Stomach smooth muscle (tissue), 2 donors: Measurements from ENCODE around the gene EXOSC7.
"Not testable (repeated sequence)": the region's sequence is repeated elsewhere in the genome, so short reads cannot be mapped to it uniquely, and the experiment has no call there.

Experiments
- H3K27ac ChIP-seq: one replicate; pipeline ENCODE4 v1.7.0; 2013; ENCODE audit warnings: mild to moderate bottlenecking, low read length, inconsistent platforms
- H3K27me3 ChIP-seq, 2 donors: one replicate each; pipeline ENCODE4 v1.7.0; 2013; ENCODE audit warnings: low read length in 2 of 2; ENCODE audit not compliant: insufficient read depth in 2 of 2, control insufficient read depth in 1 of 2
- H3K36me3 ChIP-seq, 2 donors: one replicate each; pipeline ENCODE4 v1.7.0; 2013; ENCODE audit warnings: low read length in 2 of 2; ENCODE audit not compliant: control insufficient read depth in 2 of 2, insufficient read depth in 2 of 2
- H3K4me1 ChIP-seq: one replicate; pipeline ENCODE4 v1.7.0; 2013; ENCODE audit warnings: low read length; ENCODE audit not compliant: control insufficient read depth, insufficient read depth
- H3K4me3 ChIP-seq, 2 donors: one replicate each; pipeline ENCODE4 v1.7.0; 2013; ENCODE audit warnings: low read length in 2 of 2
- H3K9ac ChIP-seq, 2 donors: one replicate each; pipeline ENCODE4 v1.7.0; 2013; ENCODE audit warnings: low read length in 2 of 2, mild to moderate bottlenecking in 1 of 2
- H3K9me3 ChIP-seq, 2 donors: one replicate each; pipeline ENCODE4 v1.7.0; 2013; ENCODE audit warnings: low read length in 2 of 2; ENCODE audit not compliant: control insufficient read depth in 2 of 2
- donor health status: healthy.
- donor health status: Pancreatic carcinoma.

Gene EXOSC7

GRCh38 chr3:44948239-44948638 lies 27.8 kb upstream of the EXOSC7 start:
- Histone ChIP-seq H3K4me1 (peaks cover 2% of the 10 kb centered on the region), H3K36me3 (peaks cover 6 to 16% of the 10 kb centered on the region in 2 donors), H3K9me3 (no peaks in the 10 kb centered on the region), H3K27me3 (no peaks in the 10 kb centered on the region), H3K4me3 (no peak overlapping the region), H3K9ac (no peak overlapping the region), H3K27ac (no peak overlapping the region)

GRCh38 chr3:44949770-44950169 lies 26.3 kb upstream of the EXOSC7 start:
- not testable (repeated sequence) for H3K4me3 ChIP-seq, H3K9ac ChIP-seq, H3K27ac ChIP-seq, H3K9me3 ChIP-seq, H3K4me1 ChIP-seq, H3K27me3 ChIP-seq
- peaks cover 4 to 10% of the 10 kb centered on the region in 2 donors for H3K36me3 ChIP-seq

DNA sequence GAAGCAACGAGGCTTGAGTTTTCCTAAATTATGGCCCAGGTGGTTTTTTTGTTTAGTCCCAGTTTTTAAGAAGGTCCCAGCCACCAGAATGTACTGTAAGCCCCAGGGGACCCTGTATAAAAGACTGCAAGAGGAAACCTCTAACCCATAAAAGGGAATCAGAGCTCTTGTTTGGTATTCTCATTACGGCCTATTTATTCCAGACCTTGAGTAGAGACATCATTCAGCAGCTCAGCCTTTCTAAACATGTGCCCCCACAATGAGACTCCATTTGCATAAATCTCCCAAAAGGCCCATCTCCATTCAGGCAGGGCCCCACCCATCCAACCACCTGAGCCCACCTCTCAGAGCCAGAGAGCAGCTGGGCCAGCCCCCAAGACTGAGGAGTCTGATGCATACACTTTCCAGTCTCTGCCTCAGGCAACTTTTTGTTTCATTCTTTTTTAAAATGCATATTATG lies 25.7 kb upstream of the EXOSC7 start:
- H3K4me3 ChIP-seq = no peak overlapping the region
- H3K27ac ChIP-seq = no peak overlapping the region
- H3K9ac ChIP-seq = no peak overlapping the region
- no peaks in the 10 kb centered on the region for H3K27me3 ChIP-seq
- peaks cover 0 to 7% of the 10 kb centered on the region in 2 donors for H3K36me3 ChIP-seq
- H3K9me3 ChIP-seq = no peaks in the 10 kb centered on the region
- peaks cover 2% of the 10 kb centered on the region for H3K4me1 ChIP-seq

- Histone ChIP-seq H3K36me3 (peaks cover 0 to 17% of the 10 kb centered on the region in 2 donors), H3K4me1 (peaks cover 2% of the 10 kb centered on the region), H3K9me3 (no peaks in the 10 kb centered on the region), H3K27ac (no peak overlapping the region), H3K27me3 (no peaks in the 10 kb centered on the region), H3K4me3 (no peak overlapping the region), H3K9ac (no peak overlapping the region)
Observed at GRCh38 chr3:44952689-44953088, 23.4 kb upstream of the EXOSC7 start.

DNA sequence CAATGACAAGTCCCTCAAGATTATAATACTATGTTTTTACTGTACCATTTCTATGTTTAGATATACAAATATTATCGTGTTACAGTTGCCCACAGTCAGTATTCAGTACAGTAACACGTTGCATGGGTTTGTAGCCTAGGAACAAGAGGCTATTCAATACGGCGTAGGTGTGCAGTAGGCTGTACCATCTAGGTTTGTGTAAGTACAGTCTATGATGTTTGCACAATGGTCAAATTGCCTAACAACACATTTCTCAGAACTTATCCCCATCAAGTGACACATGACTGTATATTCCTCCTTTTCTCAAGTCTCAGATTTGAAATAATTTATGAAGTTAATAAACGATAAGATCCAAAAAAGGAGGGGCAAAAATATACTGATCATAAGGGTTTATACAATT lies 21.7 kb upstream of the EXOSC7 start:
- H3K4me3 ChIP-seq = no peak overlapping the region
- H3K27ac ChIP-seq = no peak overlapping the region
- no peaks in the 10 kb centered on the region for H3K9me3 ChIP-seq
- H3K36me3 ChIP-seq = peaks cover 13 to 27% of the 10 kb centered on the region in 2 donors
- peaks cover 2% of the 10 kb centered on the region for H3K4me1 ChIP-seq
- H3K27me3 ChIP-seq = no peaks in the 10 kb centered on the region
- H3K9ac ChIP-seq = no peak overlapping the region

GRCh38 chr3:44954962-44955361 lies 21.1 kb upstream of the EXOSC7 start:
- peaks cover 13 to 27% of the 10 kb centered on the region in 2 donors for H3K36me3 ChIP-seq
- peaks cover 2% of the 10 kb centered on the region for H3K4me1 ChIP-seq
- no peak overlapping the region for H3K27ac ChIP-seq
- H3K9me3 ChIP-seq = no peaks in the 10 kb centered on the region
- no peak overlapping the region for H3K9ac ChIP-seq
- no peak overlapping the region for H3K4me3 ChIP-seq
- no peaks in the 10 kb centered on the region for H3K27me3 ChIP-seq

DNA sequence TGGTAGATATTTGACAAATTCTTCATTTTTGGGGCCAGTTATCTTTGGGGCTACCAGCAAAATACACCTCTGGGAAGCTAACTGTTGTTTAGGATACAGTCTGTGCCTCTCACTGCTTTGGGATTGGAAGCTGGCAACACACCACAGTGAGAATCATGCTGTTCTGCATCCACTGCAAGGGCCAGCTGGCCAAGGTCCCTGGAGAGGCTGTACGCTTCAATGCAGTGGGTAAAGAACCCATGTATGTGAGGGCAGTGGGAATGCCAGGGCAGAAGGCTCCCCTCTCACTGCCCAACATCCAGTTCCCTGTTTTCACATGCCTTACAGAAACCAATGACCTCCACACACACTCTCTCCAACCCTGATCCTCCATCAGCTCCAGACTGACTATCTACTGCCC lies 20.1 kb upstream of the EXOSC7 start:
- Histone ChIP-seq H3K9ac (no peak overlapping the region), H3K27me3 (no peaks in the 10 kb centered on the region), H3K4me1 (no peaks in the 10 kb centered on the region), H3K36me3 (peaks cover 13 to 29% of the 10 kb centered on the region in 2 donors), H3K27ac (no peak overlapping the region), H3K9me3 (no peaks in the 10 kb centered on the region), H3K4me3 (no peak overlapping the region)

DNA sequence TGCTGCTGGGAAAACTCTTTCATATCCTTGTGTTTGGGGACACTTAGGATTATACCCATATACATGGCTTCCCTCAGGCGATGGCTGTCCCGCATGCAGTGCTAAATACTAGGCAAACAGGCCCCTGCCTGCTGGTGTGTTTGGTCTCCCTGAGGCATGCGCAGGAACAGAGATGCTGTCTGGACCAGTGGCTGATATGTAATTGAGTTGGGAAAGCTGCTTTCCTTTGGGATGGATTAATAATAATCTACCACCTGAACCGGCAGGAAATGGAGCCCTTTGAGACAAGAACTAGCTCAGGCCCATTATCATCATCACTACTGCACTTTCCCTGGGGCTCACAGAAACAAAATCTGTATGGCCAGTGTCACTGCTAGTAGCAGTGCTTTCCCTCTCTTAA lies 18.1 kb upstream of the EXOSC7 start:
- no peak overlapping the region for H3K9ac ChIP-seq
- H3K9me3 ChIP-seq = no peaks in the 10 kb centered on the region
- H3K36me3 ChIP-seq = peaks cover 13 to 29% of the 10 kb centered on the region in 2 donors
- no peaks in the 10 kb centered on the region for H3K4me1 ChIP-seq
- no peak overlapping the region for H3K27ac ChIP-seq
- H3K4me3 ChIP-seq = no peak overlapping the region
- no peaks in the 10 kb centered on the region for H3K27me3 ChIP-seq

DNA sequence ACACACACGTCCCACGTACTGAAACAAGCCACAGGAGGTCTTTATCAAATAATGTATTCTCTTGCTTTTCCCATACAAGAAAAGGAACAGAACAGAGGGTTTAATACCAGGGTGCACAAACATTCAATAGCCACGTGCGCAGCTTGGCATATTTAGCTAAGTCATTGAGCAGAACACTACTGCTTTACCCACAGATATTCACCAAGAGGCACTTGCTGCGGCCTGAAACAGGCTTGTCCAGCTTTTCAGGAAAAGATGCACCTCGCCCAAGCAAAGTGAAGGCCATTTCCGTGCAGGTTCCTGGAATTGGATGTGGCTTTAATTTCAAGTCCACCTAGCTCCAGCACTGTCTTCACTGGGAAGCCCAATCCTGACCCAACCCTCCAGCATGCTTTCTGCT lies 17.7 kb upstream of the EXOSC7 start:
- Histone ChIP-seq H3K4me1 (no peaks in the 10 kb centered on the region), H3K9ac (no peak overlapping the region), H3K36me3 (peaks cover 13 to 29% of the 10 kb centered on the region in 2 donors), H3K4me3 (no peak overlapping the region), H3K27ac (no peak overlapping the region), H3K9me3 (no peaks in the 10 kb centered on the region), H3K27me3 (no peaks in the 10 kb centered on the region)

GRCh38 chr3:44960387-44961026 lies 15.5 kb upstream of the EXOSC7 start:
- Histone ChIP-seq H3K4me3 (no peak overlapping the region), H3K27me3 (no peaks in the 10 kb centered on the region), H3K4me1 (no peaks in the 10 kb centered on the region), H3K27ac (no peak overlapping the region), H3K9me3 (no peaks in the 10 kb centered on the region), H3K9ac (no peak overlapping the region), H3K36me3 (peaks cover 13 to 27% of the 10 kb centered on the region in 2 donors)

- no peak overlapping the region for H3K27ac ChIP-seq
- H3K4me1 ChIP-seq = no peaks in the 10 kb centered on the region
Observed at GRCh38 chr3:44961888-44962287, 14.2 kb upstream of the EXOSC7 start.

More at GRCh38 chr3:44961888-44962287, 14.2 kb upstream of the EXOSC7 start:
- H3K36me3 ChIP-seq = peaks cover 13 to 21% of the 10 kb centered on the region in 2 donors
- H3K9me3 ChIP-seq = no peaks in the 10 kb centered on the region
- H3K4me3 ChIP-seq = no peak overlapping the region
- no peak overlapping the region for H3K9ac ChIP-seq
- no peaks in the 10 kb centered on the region for H3K27me3 ChIP-seq
